ENCODE data around the gene DUSP9.
"Not testable (repeated sequence)": the region's sequence is repeated elsewhere in the genome, so short reads cannot be mapped to it uniquely, and the experiment has no call there.

Gene DUSP9, protein sequence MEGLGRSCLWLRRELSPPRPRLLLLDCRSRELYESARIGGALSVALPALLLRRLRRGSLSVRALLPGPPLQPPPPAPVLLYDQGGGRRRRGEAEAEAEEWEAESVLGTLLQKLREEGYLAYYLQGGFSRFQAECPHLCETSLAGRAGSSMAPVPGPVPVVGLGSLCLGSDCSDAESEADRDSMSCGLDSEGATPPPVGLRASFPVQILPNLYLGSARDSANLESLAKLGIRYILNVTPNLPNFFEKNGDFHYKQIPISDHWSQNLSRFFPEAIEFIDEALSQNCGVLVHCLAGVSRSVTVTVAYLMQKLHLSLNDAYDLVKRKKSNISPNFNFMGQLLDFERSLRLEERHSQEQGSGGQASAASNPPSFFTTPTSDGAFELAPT

DNA sequence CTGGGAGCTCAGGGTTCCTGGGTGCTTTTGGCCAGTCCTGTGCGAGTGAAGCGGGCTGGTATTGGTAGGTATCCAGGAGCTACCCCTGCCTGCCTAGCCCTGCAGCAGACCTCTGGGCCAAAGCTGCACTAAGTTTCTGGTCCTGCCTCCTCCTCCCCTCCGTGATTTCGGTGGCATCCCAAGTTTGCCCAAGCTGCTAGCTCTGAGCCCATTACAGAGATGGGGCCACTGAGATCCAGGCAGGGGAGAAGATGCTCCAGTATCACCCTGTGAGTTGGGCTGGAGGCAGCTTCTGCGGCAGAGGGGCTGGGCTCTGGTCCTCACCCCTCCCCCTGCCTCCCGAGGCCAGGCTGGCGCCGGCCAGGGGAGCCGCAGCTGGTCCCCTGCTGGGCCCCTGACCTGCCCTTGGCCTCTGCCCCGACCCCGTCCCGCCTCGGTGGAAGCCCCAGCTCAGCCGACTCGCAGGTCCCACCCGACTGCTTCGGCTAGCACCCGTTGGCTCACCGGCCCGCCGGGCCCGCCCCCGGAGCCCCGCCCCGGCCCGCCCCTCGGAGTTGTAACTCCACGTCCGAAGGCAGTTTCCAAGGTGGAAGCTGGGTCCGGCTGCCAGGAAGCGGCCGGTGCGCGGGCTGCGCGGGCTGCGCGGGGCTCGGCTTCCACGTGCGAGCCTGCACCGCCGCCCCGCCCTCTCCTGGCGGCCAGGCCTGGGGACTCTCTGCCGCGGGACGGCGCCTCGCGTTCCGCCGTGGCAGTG lies at the start of gene DUSP9:
Gene DUSP9 (plus strand): TSS at position 584 of the 754 bp plus-strand sequence. CDS start 751 bp downstream, outside the sequence.
- no peak for DNase-seq (ENCODE audit: low read depth, low spot score)

DNA sequence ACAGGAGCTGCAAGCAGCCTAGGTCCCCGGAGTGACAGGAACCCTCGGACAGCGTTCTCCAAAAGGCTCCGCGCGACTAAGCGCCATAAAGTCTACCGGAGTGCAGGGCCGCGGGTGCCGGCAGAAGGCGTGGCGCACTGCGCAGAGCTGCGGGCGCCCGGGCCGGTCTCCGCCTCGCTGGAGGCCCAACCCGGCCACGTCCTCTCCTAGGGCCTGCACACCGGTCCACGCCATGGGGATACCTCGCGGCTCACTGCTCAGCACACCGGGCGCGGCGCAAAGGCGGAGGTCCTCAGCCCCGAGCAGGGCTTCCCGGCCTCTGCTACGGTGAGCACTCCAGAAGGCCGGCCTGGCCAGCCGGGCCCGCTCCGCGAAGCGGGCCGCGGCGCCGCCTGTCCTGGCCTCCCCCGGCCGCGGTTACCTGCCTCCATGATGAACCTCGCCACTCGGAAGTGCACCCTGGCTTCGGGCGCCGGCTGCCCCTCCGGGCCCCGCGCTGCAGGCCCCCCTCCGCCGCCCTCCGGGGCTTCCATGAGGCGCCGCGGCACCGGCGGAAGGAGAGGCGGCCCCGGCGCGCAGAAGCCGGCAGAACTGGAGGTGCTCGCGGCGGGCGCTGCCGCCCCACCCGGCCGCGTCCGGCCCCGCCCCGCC lies 48.3 kb upstream of the DUSP9 start, which contains the start of gene CCNQ:
Gene CCNQ (minus strand): TSS at position 599 of the 651 bp plus-strand sequence. CDS start 66 bp downstream, at position 533.
- no peak for DNase-seq (ENCODE audit: low read depth, low spot score)

DNA sequence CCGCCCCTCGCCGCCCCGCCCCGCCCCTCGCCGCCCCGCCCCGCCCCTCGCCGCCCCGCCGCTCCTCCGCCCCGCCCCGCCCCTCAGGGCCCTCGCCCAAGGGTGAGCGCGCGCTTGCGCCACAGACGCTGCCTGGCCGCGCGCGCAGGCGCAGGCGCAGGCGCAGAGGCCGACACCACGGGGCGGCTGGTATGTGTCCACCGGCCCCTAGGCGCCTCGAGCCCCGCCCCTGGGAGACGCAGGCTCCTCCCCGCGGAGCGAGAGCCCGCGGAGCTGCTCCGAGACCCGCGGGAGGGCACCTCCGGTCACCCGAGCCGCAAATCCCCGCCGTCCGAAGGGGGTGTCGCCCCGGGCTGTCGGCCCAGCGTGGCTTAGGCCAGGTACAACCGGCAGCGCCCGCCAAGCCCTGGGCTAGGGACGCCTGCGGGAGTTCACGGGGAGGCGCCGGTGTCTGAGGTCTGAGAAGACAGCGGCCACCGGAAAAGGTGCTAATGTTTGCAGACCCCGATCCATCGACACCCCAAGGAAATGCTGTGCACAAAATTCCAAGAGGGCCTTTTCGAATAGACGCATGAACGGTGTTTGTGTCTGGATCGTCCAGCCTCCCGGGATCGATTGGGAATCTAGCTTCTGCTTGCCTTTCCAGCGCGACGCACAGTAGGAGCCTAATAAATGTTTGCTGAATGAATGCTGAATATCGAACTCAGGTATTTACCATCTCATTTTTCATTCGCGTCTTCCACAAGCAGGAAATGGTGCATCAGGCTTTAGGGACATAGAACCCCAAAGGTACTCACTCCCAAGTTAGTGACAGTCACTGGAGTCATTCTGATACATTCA lies 47.6 kb upstream of the DUSP9 start:
- DNase-seq (ENCODE audit: low read depth, low spot score): peak; percentile 70

DNA sequence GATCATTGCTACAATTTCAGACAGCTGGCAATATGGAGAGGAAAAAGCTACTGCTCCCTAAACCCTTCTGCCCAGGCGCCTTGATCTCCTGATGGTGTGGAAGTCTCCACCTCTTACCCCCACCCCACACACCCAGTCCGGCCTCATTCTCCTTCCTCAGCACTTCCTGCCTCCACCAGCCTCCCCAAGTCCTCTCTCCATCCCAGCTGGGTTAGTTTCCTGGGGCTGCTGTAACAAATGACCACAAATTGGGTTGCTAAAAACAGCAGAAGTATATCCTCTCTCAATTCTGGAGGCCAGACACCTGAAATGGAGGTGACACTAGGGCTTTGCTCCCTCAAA lies 47.0 kb upstream of the DUSP9 start:
- no peak for DNase-seq (ENCODE audit: low read depth, low spot score)

DNA sequence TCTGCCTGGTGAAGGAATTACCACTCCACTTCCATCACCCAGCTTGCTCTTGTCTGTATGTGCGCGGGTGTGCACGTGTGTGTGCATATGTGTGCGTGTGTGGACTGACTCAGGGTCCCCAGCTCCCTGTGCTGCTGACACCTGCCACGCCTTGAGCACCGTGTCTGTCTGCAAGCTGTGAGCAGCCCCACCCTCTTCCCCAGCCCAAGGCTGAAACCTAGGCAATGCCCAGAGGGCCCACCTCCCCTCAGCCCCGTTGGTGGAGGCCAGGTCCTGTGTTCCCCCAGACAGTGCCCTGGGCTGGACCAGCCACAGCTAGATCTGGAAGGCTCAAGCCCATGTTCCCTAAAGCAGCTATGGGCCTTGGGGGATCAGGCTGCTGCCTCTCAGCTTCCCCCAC lies 46.1 kb upstream of the DUSP9 start:
- no peak for DNase-seq (ENCODE audit: low read depth, low spot score)

DNA sequence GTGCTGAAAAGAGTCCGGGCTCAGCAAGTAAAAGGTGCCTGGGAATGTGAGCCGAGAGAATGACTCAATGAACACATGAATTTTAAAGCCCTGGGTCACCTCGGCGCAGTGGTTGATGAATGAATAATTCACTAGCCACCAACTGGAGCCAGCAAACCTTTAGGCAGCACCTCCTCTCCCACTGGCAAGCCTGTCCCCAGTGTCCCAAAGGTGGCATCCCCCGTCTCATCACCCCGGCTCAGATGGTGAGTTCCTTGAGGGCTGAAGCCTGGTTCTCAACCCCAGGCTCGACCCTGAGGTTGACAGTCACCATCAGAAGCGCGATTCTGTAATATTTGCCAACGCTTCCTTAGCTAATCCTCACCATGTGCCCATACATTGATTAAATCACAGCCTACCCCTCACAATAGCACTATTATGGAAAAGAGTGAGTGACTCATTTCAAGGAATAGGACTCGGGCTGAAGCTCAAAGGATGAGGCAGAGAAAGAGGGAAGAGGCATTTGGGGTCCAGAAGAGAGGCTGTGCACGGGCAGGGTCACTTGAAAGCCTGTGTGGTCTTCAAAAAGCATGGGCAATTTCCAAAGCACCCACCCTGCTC lies 45.4 kb upstream of the DUSP9 start:
- no peak for DNase-seq (ENCODE audit: low read depth, low spot score)

DNA sequence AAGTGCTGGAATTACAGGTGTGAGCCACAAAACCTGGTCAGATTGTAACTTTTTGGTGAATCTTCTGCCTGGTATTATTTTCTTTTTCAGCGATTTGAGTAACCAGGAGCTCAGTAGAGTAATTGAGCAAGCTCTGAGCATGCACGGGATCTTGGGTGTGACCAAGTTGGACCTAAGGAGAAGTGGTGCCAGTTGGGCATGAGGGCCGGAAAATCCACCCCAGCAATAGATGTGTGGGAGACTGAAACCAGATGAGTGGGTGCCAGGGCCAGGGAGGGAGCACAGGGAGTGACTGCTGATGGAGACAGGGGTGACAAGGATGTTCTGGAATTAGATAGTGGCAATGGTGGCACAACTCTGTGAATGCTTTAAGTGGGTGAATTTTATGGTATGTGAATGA lies 44.4 kb upstream of the DUSP9 start:
- DNase-seq (ENCODE audit: low read depth, low spot score): no peak

DNA sequence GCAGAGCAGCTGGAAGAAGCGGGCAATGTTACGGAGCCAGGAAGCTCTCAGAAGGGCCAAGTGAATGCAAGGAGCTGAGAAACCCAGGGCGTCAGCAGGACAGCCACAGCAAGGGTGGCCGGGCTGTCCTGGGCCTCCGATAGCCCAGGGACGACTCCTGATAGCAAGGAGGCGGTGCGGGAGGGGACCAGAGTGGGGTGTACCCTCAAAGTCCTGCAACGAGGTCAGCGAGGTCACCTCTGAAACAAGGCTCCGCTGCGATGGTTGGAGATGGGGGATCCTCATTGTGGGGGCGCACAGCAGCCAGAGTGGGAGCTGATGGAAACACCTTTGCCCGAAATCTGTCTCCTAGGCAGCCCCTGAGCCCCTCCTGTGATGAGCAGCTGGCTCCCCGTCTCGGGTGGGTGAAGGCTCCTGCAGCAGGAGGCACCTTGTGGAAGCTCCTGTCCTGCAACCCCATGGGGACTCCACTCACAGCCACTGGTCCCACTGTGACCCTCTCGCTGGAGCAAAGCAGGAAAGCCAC lies 43.8 kb upstream of the DUSP9 start:
- no peak for DNase-seq (ENCODE audit: low read depth, low spot score)

DNA sequence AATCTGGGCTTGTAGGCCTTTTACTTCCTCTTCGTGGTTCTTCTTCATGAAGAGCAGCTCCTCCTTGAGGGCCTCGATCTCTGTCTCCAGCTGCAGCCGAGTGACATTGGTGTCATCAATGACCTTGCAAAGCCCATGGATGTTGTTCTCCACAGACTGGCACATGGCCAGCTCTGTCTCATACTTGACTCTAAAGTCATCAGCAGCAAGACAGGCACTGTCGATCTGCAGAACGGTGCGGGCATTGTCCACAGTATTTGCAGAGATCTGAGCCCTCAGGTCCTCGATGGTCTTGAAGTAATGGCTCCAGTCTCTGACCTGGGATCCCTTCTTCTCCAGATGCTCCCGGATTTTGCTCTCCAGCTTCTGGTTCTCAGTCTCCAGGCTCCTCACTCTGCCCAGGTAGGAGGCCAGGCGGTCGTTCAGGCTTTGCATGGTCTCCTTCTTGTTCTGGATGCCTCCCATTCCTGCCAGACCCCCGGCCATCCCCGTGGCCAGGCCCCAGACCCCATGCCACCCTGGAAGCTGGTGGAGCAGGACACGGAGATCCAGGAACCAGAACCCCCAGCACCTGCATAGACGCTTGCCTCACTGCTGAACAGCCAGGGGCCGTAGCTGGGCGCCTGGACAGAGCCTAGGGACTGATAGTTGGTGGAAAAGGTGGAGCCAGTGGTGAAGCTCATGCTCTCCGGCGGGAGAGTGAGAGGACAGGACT lies 42.2 kb upstream of the DUSP9 start:
- not testable (repeated sequence) for DNase-seq (ENCODE audit: low read depth, low spot score)

DNA sequence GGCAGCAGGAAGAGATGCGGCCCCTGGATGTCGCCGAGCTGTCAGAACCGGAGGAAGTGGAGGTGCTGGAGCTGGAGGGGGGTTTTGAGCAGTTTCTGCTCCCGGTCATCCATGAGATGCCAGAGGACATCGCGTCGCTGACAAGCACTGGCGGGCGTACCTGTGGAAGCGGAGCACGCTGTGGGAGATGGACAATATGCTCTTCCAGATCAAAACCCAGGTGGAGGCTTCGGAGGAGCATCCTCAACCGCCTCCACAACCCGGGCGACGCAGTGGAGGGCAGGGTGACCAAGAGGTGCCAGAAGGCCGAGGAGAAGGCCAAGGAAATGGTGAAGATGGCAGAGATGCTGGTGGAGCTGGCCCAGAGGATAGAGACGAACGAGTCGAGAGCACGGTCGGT lies 40.5 kb upstream of the DUSP9 start:
- DNase-seq (ENCODE audit: low read depth, low spot score): no peak

DNA sequence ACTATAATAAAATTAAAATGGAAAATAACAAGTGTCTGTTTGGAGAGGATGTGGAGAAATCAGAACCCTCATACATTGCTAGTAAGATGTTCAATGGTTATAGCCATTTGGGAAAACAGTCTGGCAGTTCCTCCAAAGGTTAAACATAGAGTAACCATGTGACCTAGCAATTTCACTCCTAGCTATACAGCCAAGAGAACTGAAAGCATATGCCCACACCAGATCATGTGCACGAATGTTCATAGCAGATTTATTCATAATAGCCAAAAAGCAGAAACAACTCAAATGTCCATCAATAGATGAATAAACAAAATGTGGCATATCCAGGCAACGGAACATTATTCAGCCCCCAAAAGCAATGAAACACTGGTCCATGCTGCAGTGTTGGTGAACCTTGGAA lies 38.6 kb upstream of the DUSP9 start:
- no peak for DNase-seq (ENCODE audit: low read depth, low spot score)

DNA sequence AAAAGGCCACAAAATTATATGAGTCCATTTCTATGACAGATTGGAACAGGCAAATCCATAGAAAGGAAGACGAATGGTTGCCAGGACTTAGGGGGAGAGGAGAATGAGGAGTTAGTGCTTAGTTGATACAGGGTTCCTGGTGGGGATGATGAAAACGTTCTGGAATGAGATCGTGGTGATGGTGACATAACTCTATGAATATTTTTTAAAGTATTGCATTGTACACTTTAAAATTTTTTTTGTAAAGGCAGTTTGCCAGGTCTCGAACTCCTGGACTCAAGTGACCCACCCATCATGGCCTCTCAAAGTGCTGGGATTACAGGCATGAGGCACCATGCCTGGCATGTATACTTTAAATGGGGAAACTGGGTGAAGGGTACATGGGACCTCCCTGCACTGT lies 38.2 kb upstream of the DUSP9 start:
- DNase-seq (ENCODE audit: low read depth, low spot score): no peak

DNA sequence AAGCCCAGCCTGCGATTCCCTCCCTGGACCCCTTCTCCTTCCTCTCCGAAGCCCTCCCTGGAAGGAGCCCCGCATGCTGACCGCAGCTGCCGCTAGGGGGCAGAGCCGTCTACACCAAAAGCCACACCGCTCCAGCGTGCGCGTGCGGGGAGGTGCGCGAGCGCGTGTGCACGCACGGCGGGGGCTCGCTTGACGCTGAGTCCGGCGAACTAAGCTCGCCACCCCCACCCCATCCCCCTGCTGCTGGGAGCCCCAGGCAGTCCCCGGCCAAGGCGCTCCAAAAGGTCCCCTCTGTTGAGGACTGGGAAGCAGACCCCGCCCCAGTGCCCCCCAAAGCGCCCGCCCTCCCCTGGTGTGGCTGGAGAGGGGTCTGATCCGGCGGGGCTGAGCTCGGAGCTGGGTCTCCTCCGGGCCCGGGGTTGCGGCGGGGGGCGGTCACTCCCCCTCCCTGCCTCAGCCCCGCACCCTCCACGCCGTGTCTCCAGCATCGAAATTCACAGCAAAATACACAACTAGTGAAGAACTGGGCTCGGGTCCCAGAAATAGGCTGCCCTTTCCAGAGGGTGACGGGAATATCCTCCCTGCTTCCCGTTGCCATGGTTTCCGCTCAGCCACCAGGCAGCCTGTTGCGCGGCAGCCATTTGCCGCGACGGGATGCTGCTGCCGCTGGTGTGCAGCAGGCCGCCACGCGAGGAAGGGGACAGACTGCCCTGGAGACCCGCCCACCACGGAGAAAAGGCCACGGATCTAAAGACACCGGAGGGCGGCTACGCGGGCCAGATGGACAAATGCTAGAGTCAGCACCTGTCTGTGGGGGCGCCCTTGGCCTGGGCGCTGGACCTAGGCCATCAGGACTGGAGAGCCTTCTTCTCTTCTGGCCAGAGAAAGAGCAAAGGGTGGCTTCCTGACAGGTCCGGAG lies 36.8 kb upstream of the DUSP9 start:
- peak; percentile 57 for DNase-seq (ENCODE audit: low read depth, low spot score)

DNA sequence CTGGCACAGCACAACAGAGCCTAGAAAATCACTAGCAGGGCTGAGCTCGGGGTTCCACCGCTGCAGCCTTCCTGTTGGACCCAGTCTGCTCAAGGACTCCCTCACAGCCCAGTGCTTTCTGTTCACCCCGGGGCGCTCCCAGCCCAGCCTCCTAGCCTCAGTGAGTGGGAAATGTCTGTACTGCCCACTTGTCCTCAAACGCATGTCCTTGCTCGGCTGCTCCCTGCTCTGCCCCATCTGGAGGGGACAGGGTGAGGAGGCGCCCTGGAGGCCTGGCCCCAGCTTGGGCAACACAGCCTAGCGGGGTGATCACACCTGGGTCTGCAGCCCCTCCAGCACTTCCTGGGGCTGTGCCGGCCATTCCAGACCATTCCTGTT lies 36.2 kb upstream of the DUSP9 start:
- DNase-seq (ENCODE audit: low read depth, low spot score): no peak

DNA sequence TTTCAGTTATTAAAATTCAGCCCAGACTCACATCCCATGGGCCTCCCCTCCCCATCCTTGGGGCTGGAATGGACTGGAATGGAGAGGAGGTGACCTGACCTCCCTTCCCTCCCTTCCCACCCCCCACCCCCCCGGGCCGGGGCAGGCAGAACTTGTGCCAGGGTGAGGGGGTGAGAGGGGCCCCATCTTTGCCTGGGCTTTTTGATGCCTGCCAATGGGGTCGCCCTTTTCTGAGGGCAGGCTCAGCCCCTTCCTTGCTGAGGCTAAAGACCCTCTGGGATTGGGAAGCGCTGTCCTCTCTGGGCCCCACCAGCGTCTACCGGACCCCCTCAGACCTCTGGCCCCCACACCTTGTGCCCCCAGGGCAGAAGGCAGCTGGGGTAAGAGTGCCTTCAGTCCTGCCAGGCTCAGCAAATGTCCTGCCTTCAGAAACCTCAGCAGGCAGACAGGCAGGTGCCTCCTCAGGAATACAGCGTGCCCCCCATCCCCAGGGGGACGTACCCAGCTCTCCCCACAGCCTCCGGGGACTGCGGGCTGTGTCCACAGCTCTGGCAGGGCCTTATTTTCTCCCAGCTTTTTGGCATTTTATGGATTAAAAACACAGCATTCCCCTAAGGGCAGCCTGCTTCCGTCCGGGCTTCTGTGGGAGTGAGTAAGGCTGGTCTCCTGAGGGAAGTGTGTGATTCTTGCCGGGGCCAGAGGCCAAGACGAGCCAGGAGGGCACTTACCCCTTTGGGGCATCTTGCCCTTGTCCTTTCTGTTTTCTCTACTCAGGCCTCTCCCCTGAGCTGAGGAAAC lies 35.5 kb upstream of the DUSP9 start:
- no peak for DNase-seq (ENCODE audit: low read depth, low spot score)

DNA sequence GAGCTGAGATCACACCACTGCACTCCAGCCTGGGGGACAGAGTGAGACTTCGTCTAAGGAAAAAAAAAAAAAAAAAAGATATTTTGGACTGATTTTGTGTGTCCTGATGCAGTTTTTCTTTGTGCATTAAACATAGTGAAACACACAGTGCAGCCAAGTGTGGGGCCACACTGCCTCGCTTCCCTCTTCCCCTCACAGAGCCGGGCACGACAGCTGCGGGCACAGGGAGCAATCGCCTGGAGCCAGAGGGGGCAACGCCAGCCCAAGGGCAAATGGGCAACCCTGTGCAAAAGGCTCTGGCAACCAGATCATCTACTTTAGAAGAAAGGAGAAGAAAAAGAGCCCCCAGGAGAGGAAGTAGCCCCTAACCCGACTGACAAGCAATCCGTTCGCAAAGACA lies 34.6 kb upstream of the DUSP9 start:
- no peak for DNase-seq (ENCODE audit: low read depth, low spot score)

DNA sequence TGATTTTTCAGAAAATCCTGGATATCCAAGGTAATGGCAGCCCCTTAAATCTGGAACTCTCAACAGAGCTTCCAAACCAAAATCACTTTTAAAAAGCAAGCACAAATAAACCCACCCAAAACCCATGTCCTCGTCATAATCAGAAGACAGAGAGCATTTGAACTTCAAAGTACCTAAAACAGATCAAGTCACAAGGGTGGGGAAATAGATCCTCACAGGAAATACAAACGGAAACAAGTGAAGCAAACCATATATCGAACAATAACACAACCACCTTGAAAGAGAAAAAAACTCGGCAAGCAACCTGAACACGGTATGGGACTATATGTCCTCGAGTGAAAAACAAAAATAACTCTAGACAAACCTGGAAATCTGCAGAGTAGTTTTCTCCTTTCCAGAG lies 32.2 kb upstream of the DUSP9 start:
- no peak for DNase-seq (ENCODE audit: low read depth, low spot score)

DNA sequence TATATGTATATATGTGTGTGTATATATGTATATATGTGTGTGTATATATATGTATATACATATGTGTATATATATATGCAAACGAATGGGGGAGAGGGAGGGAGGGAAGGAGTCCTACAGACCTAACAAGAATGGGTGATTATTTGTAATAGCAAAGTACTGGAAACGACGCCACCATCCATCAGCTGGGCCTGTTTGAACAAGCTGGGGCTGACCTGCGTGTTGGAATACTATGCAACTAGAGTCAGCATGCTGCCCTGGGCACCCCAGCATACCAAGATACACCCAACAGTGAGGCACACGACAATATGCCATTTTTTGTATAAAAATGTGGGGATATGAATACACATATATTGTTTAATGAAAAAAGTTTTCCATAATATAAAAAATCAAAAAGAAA lies 26.4 kb upstream of the DUSP9 start:
- DNase-seq (ENCODE audit: low read depth, low spot score): no peak

Measured in activated CD4-positive, CD25-positive, alpha-beta regulatory T cell treated with anti-CD3 and anti-CD28 coated beads, Interleukin-2, amount 50 U/mL, for 16 hours (primary cell).